Measurements from ENCODE around the gene HBG2. TPM values are rescaled to one million over a fixed set of nuclear protein-coding genes. Genes with fewer than 3 reads are reported as not detected.

HBG2 gene
- total and polyA plus RNA-seq, 2 of the 8 experiments (the other 6 are each of a cell fraction or from before 2014, with no cell fraction given) = 0.23 TPM; not detected in 1

- TF ChIP-seq CHD7 (IDR thresholded peaks at IDR 0.05; ENCODE audit: insufficient replicate concordance, low read length) (no peak), HDAC2 (IDR thresholded peaks at IDR 0.05; ENCODE audit: borderline replicate concordance in 1 of 2, low read depth in 2 of 2, low read length in 2 of 2) (no peak), EGR1 (IDR thresholded peaks at IDR 0.05; ENCODE audit: borderline replicate concordance, low read depth, low read length) (no peak), RXRA (IDR thresholded peaks at IDR 0.05; ENCODE audit: insufficient read depth, low read depth, low read length) (no peak), KDM5A (IDR thresholded peaks at IDR 0.05; ENCODE audit: low read length) (no peak), ZNF274 (IDR thresholded peaks at IDR 0.05; ENCODE audit: borderline replicate concordance, extremely low read depth, low read length) (no peak), PHF8 (conservative IDR thresholded peaks at IDR 0.05; ENCODE audit: low read depth, low read length) (no peak), CBX5 (IDR thresholded peaks at IDR 0.05; ENCODE audit: low read depth, low read length) (no peak)
Observed at GRCh38 chr11:5226732-5227310, 27.8 kb downstream of the HBG2 start, which contains the start of gene HBB (continued).
